ENCODE results near the gene BEGAIN.

BEGAIN gene

DNA sequence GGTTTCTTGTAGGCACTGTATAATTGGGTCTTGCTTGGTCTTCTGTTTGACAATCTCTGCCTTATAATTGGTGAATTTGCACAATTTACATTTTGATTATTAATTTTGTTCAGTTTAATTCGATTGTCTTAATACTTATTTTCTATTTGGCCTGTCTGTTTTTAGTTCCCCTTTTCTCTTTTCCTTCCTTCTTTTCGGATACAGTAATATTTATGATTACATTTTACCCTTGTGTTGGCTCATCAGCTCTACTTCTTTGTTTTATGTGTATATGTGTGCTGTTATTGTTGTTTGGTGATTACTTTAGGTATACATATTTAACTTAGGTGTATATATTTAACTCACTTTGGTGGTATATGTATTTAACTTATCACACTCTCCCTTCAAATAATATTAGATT, 12.8 kb upstream of the BEGAIN start:
- no peak for DNase-seq

GRCh38 chr14:100594625-100594951, 7.4 kb upstream of the BEGAIN start:
- DNase-seq, result no peak

DNA sequence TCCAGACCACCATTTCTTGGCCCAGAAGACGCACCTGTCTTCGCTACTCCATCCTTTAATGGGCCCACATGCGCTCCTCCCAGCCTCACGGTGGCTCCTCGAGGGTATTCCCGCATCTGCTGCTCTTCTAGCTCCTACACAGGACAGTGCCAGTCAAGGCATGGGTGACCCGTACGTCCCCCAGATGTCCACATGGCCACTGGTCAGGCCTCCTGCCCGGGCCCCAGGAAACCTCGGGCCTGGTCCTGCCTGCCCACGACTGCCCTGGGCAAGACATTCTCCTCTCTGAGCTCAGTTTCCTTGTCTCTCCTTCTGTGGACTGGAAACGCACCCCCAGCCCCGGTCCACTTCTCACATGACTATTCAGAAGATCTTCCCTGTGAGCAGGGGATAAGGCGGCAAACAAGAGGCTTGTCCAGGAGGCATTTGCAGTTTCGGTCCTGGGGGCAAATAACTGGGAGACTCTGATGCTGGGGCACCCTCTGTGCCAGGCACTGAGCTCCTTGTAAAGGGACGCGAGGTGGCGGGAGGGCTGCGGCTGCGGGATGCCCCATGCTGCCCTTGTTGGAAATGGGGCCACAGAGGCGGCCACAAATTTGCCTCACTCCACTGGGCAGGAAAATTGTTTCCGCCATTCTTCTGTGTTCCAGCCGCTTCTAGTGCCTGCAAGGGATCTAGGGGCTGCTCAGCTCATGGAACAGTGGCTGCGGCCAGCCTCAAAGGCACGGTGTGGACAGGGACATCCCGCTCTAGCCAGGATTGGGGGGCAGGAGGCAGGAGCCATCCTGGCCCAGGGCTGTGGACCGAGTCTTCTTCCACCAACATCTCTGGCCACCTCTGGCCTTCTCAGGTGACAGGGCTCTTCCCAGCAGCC, 6.8 kb upstream of the BEGAIN start:
- no peak for DNase-seq

DNA sequence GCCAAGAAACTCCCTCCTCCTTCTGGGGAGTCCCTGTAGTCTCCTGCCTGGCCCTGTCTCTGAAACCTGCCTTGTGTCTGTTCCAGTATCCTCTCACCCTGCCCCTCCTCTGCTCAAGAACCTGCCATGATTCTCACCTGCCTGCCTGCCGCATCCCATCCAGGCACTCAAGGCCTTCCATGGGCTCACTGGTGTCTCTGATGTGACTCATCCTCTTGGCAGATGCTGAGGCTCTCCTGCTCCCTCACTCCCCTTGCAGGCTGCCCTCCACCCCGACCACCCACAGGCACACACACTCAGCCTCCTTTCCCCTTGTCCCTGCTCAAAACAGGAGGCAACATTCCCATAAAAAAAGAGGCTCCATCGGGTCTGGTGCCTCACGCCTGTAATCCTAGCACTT, 5.8 kb upstream of the BEGAIN start:
- no peak for DNase-seq

- DNase-seq, result no peak
Measured at GRCh38 chr14:100592461-100592891, 5.3 kb upstream of the BEGAIN start.

DNA sequence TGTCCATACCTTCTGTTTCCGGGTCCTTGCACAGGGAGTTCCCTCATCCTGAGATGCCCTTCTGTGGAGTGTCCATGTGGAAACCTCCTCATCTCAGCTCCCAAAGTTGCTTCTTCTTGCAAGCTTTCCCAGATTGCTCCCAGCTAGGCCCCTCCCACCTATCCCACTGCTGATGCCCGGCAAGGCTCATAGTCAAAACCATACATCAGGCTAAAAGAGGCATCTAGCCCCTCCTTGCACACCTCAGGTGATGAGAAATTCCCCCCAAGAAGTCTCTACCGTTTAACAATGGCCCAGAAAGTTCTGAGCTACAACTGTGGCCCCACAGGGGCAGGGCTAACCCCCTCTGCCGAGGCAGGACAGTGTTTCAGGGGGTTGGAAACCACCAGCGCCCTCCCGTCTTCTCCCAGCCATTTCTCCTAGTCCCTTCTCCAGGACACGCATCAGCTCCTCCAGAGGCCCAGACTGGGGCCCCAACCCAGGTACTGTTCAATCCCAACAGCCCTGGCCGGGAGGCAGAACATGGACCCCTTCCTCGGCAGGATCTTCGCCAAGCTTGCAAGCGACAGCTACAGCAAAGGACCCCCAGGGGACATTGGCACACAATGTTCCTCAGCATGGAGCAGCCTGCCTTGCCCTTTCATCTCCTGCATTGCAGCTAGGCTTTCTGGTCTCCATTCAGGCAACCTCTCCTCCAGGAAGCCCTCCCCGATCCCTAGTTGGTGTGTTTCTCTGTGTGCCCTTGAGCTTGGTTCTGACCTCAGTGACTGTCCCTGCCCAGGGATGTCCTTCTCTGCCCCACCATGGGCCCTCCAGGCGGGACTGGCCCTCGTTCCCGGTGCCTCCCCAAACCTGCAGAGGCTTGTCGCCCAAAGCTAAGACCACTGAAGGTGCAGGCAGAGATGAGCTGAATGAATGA, 4.5 kb upstream of the BEGAIN start:
- no peak for DNase-seq

DNA sequence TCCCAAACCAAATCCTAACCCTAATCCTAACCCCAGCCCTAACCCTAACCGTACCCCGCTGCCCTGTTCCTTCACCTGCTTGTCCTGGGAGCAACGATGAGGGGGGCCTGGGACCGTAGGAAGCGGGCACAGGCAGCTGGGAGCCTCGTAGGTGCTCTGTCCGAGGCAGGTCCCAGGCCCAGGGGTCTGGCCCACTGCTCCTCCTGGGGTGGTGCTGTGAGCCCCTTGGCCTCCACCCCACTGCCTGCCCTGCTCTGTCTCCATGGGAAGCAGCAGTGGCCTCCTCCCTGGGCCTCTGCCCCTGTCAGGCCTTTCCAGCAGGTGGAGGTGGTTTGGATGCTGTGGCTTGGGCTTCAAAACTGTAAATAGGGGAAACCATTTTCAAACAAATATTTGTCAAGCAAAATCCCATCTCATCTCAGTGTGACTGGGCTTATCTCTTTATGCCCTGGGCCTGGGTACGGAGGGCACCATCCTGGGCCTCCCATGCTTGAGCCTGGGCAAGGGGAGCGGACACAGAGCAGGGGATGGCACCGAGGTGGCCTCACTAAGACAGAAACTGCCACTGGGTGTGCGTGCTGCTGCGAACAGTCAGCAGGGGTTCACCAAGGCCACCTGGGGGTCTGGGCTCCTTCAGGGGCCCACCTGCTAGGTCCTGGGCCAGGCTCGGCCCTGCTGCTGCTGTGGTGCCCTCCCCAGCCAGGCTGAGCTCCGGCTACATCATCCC, 3.7 kb upstream of the BEGAIN start:
- no peak for DNase-seq

GRCh38 chr14:100589760-100590469, 2.7 kb upstream of the BEGAIN start:
- DNase-seq, result no peak

DNA sequence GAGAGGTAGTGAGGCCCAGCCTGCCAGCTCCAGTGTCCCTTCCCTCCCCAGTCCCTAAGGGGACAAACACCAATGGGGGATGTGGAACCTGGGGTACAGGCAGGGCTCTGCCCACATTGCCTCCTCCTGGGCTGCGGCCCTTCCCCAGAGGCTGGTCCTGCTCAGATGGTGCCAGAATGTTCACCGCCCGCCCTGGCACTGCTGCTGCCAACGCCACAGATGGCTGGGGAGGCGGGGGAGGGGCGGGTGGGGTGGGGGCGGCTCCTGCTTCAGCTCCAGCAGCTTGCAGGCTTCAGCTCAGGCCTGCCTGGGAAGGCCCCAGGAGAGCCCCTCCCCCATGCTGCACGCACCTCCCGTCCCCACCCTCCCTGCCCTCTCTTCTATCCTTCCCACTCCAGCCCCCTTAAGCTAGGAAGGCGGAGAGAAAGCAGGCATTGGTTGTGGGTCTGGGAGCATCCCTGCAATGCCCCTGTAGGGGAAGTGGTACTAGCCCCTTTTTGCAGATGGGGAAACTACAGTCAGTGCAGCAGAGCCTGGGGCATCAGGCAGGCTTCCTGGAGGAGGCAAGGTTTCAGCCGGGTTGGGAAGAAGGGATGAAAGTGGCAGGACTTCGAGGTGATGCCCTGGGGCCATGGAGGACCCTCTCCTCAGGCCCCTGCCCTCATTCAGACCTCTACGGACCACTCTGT, 2.0 kb upstream of the BEGAIN start:
- DNase-seq, result no peak

DNA sequence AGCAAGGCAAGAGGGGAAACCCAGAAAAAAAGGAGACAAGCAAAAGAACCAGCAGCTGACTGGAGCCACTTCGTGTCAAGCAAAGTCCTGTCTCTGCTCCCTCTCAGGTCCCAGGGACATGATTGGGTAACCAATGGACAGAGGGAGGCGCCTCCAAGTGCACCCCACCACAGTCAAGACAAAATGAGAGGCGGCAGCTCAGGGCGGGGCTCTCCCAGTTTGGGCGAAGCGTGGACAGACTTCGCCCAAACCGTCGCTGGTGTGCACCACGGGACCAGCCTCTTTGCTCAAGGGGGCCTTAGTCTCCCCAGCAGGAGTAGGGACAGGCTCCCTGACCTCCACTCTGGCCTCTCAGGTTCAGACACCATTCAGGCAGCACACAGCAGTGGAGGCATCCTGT, 1.5 kb upstream of the BEGAIN start:
- no peak for DNase-seq

GRCh38 chr14:100587763-100588411, 670 bp upstream of the BEGAIN start:
- DNase-seq, result no peak

- no peak for DNase-seq
Measured at GRCh38 chr14:100586403-100587085, 673 bp downstream of the BEGAIN start.

GRCh38 chr14:100586153-100586402, 1.1 kb downstream of the BEGAIN start:
- no peak for DNase-seq

DNA sequence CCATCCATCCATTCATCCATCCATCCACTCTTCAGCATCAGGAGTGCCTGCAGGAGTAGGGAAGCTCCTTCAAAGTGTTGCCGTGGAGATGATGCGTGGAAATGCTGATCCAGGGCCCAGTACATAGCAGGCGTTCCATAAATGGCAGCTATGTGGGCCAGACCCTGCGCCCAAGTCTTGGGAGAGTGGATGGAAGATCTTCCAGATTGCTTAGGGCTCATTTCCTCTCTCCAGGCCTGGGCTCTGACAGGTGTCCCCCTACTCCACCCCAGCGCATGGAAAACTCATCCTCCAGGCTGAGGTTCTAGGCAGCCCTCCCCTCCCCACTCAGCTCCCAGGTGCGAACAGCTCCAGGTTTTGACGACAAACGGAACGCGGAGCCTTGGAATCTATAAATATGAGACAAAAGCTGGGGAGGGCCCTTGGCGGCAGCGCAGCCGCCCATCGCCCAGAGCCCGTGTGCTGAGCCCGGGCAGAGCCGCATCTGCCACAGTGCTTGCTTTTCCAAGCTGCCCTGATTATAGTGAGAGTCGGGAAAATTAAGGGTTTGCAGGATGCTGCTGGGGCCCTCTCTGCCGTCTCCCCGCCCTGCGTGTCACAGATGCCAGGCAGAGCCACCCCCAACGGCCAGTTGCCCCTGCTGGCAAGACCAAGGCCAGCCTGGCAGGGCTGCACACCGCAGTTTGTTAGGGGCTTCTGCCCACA, 1.6 kb downstream of the BEGAIN start:
- no peak for DNase-seq

- no peak for DNase-seq
Measured at GRCh38 chr14:100584056-100585031, 2.9 kb downstream of the BEGAIN start.

DNA sequence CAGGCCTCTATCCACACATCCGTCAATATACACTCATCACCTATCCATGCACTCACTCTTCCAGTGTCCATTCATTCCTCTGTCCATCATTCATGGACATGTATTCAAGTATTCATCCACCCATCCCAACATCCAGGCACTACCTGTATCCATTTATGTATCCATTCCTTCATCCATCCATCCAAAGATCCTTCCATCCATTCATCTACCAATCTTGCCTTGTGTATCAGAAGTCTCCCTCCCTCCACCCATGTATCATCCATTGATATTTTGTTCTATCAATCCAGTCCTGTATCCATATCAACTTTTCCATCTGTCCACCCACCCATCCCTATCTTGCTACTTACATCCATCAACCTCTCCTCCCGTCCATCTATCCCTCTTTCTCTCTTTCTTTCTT, 4.0 kb downstream of the BEGAIN start:
- DNase-seq, result no peak

GRCh38 chr14:100582496-100583165, 4.6 kb downstream of the BEGAIN start:
- DNase-seq, result no peak
